Right lobe of liver (tissue), 6 donors: ENCODE data around the gene CPM. TPM values are rescaled to one million over a fixed set of nuclear protein-coding genes. Genes with fewer than 3 reads are reported as not detected.

Source experiments
- ATAC-seq, 4 donors: fragments of 200-7000 bp; cut with Tn5 transposase; one replicate each; pipeline ENCODE4 v1.9.1; 2020; ENCODE audit warnings: mild to moderate bottlenecking in 4 of 4, moderate library complexity in 4 of 4
- DNase-seq, 3 donors: peaks; one replicate each; pipeline ENCODE4 v3.0.0-alpha.2; 2020
- H3K27ac ChIP-seq, 3 donors: fragments of 200-600 bp; one replicate each; pipeline ENCODE4 v1.8.0; 2022
- H3K27me3 ChIP-seq, 2 donors: fragments of 200-600 bp; one replicate each; pipeline ENCODE4 v1.8.0; 2022
- H3K36me3 ChIP-seq, 4 donors: fragments of 200-600 bp; sonication (generic) in 1 of 4; one replicate each; pipeline versions ENCODE4 v1.5.1 to v1.8.0; 2017 to 2022; ENCODE audit warnings: control low read depth in 1 of 4
- H3K4me1 ChIP-seq, 4 donors: fragments of 200-600 bp; sonication (generic) in 1 of 4; one replicate each; pipeline versions ENCODE4 v1.5.1 to v1.8.0; 2017 to 2022; ENCODE audit warnings: control low read depth in 1 of 4
- H3K4me3 ChIP-seq, 3 donors: fragments of 200-600 bp; one replicate each; pipeline ENCODE4 v1.8.0; 2022
- H3K9me3 ChIP-seq, 4 donors: fragments of 200-600 bp; sonication (generic) in 1 of 4; one replicate each; pipeline versions ENCODE4 v1.5.1 to v1.8.0; 2017 to 2022; ENCODE audit warnings: control low read depth in 1 of 4
- CTCF ChIP-seq, 4 donors: fragments of 200-600 bp in 3 of 4; fragments of 450-650 bp in 1 of 4; IDR thresholded peaks; one replicate each; pipeline versions ENCODE4 v1.5.1 to v1.8.0; 2016 to 2022; ENCODE audit warnings: antibody characterized with exemption in 4 of 4, mild to moderate bottlenecking in 2 of 4
- POLR2A ChIP-seq: fragments of 450-650 bp; IDR thresholded peaks from one replicate; pipeline ENCODE4 v1.6.1; 2017; ENCODE audit warnings: antibody characterized with exemption, mild to moderate bottlenecking
- WGBS: methylation state at CpG from one replicate; pipeline ENCODE4 v1.1.6; 2018; ENCODE audit warnings: low coverage, low lambda C conversion rate; ENCODE audit not compliant: insufficient coverage; ENCODE audit errors: missing lambda C conversion rate; 5-methylcytosine and 5-hydroxymethylcytosine counted together
- intact Hi-C, 2 donors: fragments of 100-400 bp; cut with DNase I; formaldehyde crosslinking; loops; one replicate each; pipeline versions ENCODE4 v1.11.2 to v1.14.1; 2022
- total RNA-seq, 6 experiments: library from RNA; depleted of rRNA in 2 of 6; stranded (reverse); fragments of >200 nt in 2 of 6; fragmentation: NEBNext Ultra II Directional in 3 of 6; extraction: Animal tissue kit (Norgen Biotek cat#: 25700) in 3 of 6; gene quantifications; one replicate each; pipeline versions ENCODE4 v1.1.0 to v1.2.4, GENCODE V29; 2016 to 2023
- donor health status: DM: no; HTN: yes; CAD: no.
- donor health status: DM: no; HTN: no; CAD: no.
- donor health status: DM: no; HTN: no; CAD: no.
- donor health status: DM: no; HTN: yes; CAD: no.
- donor health status: DM: no; HTN: yes; CAD: no.

CPM gene
- total RNA-seq, 6 experiments from 2014 or later = 34.6 to 91.6 (median 50.0) TPM

GRCh38 chr12:68944296-68945076, 11.5 kb upstream of the CPM start:
- Histone ChIP-seq H3K27me3 (no peaks in the 10 kb centered on the region), H3K4me1 (peaks cover 0 to 22% (median 4%) of the 10 kb centered on the region in 4 donors), H3K4me3 (no peak overlapping the region), H3K36me3 (no peaks in the 10 kb centered on the region), H3K9me3 (no peaks in the 10 kb centered on the region), H3K27ac (no peak overlapping the region)
- no peak for DNase-seq
- no peak for ATAC-seq
- intact Hi-C loops = no loop called here
- TF ChIP-seq CTCF (IDR thresholded peaks at IDR 0.05) (no peak), POLR2A (no peak)
- WGBS = 75% methylated on average over 5 of the region's 5 CpGs

DNA sequence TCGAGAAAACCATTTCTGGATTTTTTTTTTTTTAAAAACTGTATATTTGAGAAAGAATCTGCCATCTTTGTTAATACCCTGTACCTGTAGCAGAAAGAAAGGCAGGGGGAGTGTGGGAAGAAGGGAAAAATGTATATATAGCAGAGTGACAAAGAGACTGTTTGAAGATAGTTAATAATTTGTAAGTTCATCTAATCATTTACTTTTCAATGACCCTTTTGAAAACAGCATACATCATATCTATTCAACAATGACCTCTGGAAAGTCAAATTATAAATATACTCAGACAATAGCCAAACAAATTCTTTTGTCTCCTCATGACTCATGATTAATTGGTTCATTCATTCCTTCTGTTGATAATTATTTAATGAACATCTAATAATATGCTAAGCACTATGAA, 10.9 kb upstream of the CPM start:
- 67% methylated on average over 1 of the region's 1 CpG for WGBS
- H3K9me3 ChIP-seq = no peaks in the 10 kb centered on the region
- intact Hi-C loops = no loop called here
- DNase-seq (no peak), ATAC-seq (peak in 2 of 4 donors; percentile 30 to 44)
- no peak overlapping the region for H3K27ac ChIP-seq
- H3K36me3 ChIP-seq = no peaks in the 10 kb centered on the region
- no peaks in the 10 kb centered on the region for H3K27me3 ChIP-seq
- no peak overlapping the region for H3K4me3 ChIP-seq
- H3K4me1 ChIP-seq = peaks cover 0 to 26% (median 4%) of the 10 kb centered on the region in 4 donors
- TF ChIP-seq CTCF (IDR thresholded peaks at IDR 0.05) (no peak), POLR2A (no peak)

DNA sequence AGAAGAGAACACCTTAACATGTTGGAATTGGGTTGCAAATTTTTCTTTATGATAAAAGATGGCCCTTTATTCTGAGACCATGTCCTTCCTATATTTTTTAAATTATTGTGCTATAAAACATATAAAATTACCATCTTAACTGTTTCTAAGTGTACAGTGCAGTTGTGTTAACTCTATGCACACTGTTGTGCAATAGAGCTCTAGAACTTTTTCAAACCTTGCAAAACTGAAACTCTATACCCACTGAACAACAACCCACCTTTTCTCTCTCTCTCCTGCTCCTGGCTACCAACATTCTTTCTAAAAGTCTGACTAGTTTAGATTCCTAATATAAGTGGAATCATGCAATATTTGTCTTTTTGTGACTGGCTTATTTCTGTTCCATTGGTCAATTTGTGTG, 7.8 kb upstream of the CPM start:
- TF ChIP-seq CTCF (IDR thresholded peaks at IDR 0.05) = no peak
- no peak for TF ChIP-seq POLR2A
- Histone ChIP-seq H3K27ac (peak overlapping the region in 1 of 3 donors; percentile 1), H3K4me1 (peaks cover 0 to 26% (median 4%) of the 10 kb centered on the region in 4 donors), H3K36me3 (no peaks in the 10 kb centered on the region), H3K4me3 (no peak overlapping the region), H3K9me3 (no peaks in the 10 kb centered on the region), H3K27me3 (no peaks in the 10 kb centered on the region)
- no peak for DNase-seq
- ATAC-seq = peak; percentile 67 to 74 (median 68)
- intact Hi-C loops = no loop called here

DNA sequence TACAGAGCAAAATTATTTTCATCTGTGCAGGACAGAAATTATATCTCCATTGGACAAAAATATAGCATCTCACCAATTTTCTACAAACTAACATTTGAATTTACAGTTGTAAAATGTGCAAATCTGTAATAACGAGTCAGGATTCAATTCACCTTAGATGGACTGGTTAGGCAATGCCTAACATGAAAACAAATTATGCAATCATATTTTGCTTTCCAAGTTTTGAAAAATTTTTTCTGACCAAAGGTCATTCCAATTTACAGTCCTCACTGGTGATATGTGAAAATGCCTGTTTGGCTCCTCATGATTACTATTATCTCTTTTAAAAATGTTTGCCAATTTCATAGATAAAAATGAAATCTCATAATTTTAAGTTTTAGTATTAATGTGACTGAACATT, 6.5 kb upstream of the CPM start:
- TF ChIP-seq POLR2A (no peak), CTCF (IDR thresholded peaks at IDR 0.05) (no peak)
- ATAC-seq (peak in 3 of 4 donors; percentile 48 to 60 (median 57)), DNase-seq (no peak)
- Histone ChIP-seq H3K4me3 (no peak overlapping the region), H3K9me3 (no peaks in the 10 kb centered on the region), H3K27me3 (no peaks in the 10 kb centered on the region), H3K4me1 (peaks cover 0 to 26% (median 4%) of the 10 kb centered on the region in 4 donors), H3K36me3 (no peaks in the 10 kb centered on the region), H3K27ac (no peak overlapping the region)
- 20% methylated on average over 1 of the region's 1 CpG for WGBS
- intact Hi-C loops = no loop called here
